ENCODE results near the gene IL13RA1.
"Not testable (repeated sequence)": the region's sequence is repeated elsewhere in the genome, so short reads cannot be mapped to it uniquely, and the experiment has no call there.

Gene IL13RA1

GRCh38 chrX:118726887-118727685, at the start of gene IL13RA1:
TSS of gene IL13RA1 (plus strand) at chrX:118727606. CDS start at chrX:118727639, 33 bp downstream.
- H3K4me3 ChIP-seq (ENCODE audit: low read length) = peak within 1 kb of the TSS; percentile 45

GRCh38 chrX:118679290-118679689, 48.1 kb upstream of the IL13RA1 start:
- no peak overlapping the region for H3K4me3 ChIP-seq (ENCODE audit: low read length)
- H3K4me1 ChIP-seq (ENCODE audit: insufficient read depth, low read length) = no peaks in the 10 kb centered on the region
- no peaks in the 10 kb centered on the region for H3K27me3 ChIP-seq (ENCODE audit: insufficient read depth, low read length)
- no peaks in the 10 kb centered on the region for H3K9me3 ChIP-seq (ENCODE audit: low read length)
- no peaks in the 10 kb centered on the region for H3K36me3 ChIP-seq (ENCODE audit: insufficient read depth, low read length)
- H2AFZ ChIP-seq (ENCODE audit: low read depth, low read length) = no peak overlapping the region

More at GRCh38 chrX:118726887-118727685, at the start of gene IL13RA1:
- Histone ChIP-seq H3K9me3 (ENCODE audit: low read length) (no peaks in the 10 kb centered on the region), H3K4me1 (ENCODE audit: insufficient read depth, low read length) (no peaks in the 10 kb centered on the region), H3K36me3 (ENCODE audit: insufficient read depth, low read length) (no peaks in the 10 kb centered on the region), H2AFZ (ENCODE audit: low read depth, low read length) (peak within 1 kb of the TSS; percentile 59), H3K27me3 (ENCODE audit: insufficient read depth, low read length) (no peaks in the 10 kb centered on the region)

GRCh38 chrX:118682258-118683014, 45.0 kb upstream of the IL13RA1 start:
- H3K27me3 ChIP-seq (ENCODE audit: insufficient read depth, low read length) = no peaks in the 10 kb centered on the region
- H3K4me3 ChIP-seq (ENCODE audit: low read length) = no peak overlapping the region
- no peaks in the 10 kb centered on the region for H3K9me3 ChIP-seq (ENCODE audit: low read length)
- no peaks in the 10 kb centered on the region for H3K4me1 ChIP-seq (ENCODE audit: insufficient read depth, low read length)
- H3K36me3 ChIP-seq (ENCODE audit: insufficient read depth, low read length) = peaks cover 2% of the 10 kb centered on the region
- H2AFZ ChIP-seq (ENCODE audit: low read depth, low read length) = no peak overlapping the region

DNA sequence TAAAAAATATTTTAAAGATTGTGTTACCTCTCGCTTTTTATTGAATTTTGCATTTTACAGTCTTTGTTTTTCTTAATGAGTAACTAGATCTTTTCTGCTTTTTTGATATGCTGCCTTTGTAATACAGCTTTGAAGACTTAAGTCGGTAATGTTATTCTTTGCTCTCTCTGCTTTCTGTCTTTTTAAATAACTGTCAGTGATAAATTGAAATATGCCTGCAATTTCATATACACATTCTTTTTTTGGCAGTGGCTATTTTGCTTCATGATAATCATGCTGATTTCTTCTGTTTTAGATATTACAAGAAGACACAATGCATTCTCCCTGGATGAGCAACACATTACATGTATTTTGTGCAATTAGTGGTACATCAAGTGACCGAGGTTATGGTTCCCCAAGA, 42.0 kb upstream of the IL13RA1 start:
- Histone ChIP-seq H3K4me1 (ENCODE audit: insufficient read depth, low read length) (no peaks in the 10 kb centered on the region), H3K9me3 (ENCODE audit: low read length) (no peaks in the 10 kb centered on the region), H3K4me3 (ENCODE audit: low read length) (no peak overlapping the region), H2AFZ (ENCODE audit: low read depth, low read length) (no peak overlapping the region), H3K27me3 (ENCODE audit: insufficient read depth, low read length) (no peaks in the 10 kb centered on the region), H3K36me3 (ENCODE audit: insufficient read depth, low read length) (peaks cover 2% of the 10 kb centered on the region)

DNA sequence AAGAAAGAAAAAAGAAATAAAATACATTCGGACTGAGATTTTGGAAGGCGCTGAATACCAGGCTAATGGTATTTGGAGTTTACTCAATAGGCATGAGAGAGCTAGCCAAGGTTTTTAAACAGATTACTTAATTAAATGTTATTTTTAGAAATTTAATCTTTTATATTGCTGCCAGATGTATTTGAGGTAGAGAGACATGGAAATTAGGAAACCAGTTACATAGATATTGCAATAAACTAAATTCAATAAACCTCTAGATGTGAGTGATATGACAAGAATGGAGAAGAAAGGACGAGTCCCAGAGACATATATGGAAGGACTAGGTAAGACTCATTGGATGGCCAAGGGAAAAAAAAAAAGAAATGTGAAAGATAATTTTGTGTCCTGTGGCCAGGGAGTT, 38.5 kb upstream of the IL13RA1 start:
- H3K4me3 ChIP-seq (ENCODE audit: low read length) = no peak overlapping the region
- peaks cover 2% of the 10 kb centered on the region for H3K36me3 ChIP-seq (ENCODE audit: insufficient read depth, low read length)
- H2AFZ ChIP-seq (ENCODE audit: low read depth, low read length) = no peak overlapping the region
- H3K9me3 ChIP-seq (ENCODE audit: low read length) = no peaks in the 10 kb centered on the region
- no peaks in the 10 kb centered on the region for H3K27me3 ChIP-seq (ENCODE audit: insufficient read depth, low read length)
- no peaks in the 10 kb centered on the region for H3K4me1 ChIP-seq (ENCODE audit: insufficient read depth, low read length)

- H3K36me3 ChIP-seq (ENCODE audit: insufficient read depth, low read length) = no peaks in the 10 kb centered on the region
- H3K9me3 ChIP-seq (ENCODE audit: low read length) = no peaks in the 10 kb centered on the region
- no peaks in the 10 kb centered on the region for H3K27me3 ChIP-seq (ENCODE audit: insufficient read depth, low read length)
- no peak overlapping the region for H2AFZ ChIP-seq (ENCODE audit: low read depth, low read length)
- H3K4me3 ChIP-seq (ENCODE audit: low read length) = no peak overlapping the region
- H3K4me1 ChIP-seq (ENCODE audit: insufficient read depth, low read length) = no peaks in the 10 kb centered on the region
These were observed 33.6 kb upstream of the IL13RA1 start for GRCh38 chrX:118693843-118694242.

DNA sequence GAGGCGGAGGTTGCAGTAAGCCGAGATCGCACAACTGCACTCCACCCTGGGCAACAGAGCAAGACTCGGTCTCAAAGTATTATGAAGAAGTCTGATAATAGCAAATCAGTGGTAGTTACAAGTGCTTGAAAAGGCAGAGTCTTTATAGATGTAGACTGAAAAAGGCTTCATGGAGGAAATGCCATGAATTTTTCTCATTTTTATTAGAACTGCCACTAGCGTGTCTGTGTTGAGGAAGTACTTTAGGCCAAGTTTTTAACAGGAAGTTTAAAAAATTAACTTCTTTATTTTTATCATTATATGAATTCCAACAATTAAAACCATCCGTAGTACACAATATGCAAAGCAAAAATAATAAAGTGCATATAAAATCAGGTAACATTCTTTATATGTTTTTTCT, 32.8 kb upstream of the IL13RA1 start:
- no peaks in the 10 kb centered on the region for H3K9me3 ChIP-seq (ENCODE audit: low read length)
- no peak overlapping the region for H3K4me3 ChIP-seq (ENCODE audit: low read length)
- no peaks in the 10 kb centered on the region for H3K36me3 ChIP-seq (ENCODE audit: insufficient read depth, low read length)
- no peaks in the 10 kb centered on the region for H3K27me3 ChIP-seq (ENCODE audit: insufficient read depth, low read length)
- no peaks in the 10 kb centered on the region for H3K4me1 ChIP-seq (ENCODE audit: insufficient read depth, low read length)
- no peak overlapping the region for H2AFZ ChIP-seq (ENCODE audit: low read depth, low read length)

- Histone ChIP-seq H3K4me1 (ENCODE audit: insufficient read depth, low read length) (no peaks in the 10 kb centered on the region), H3K27me3 (ENCODE audit: insufficient read depth, low read length) (no peaks in the 10 kb centered on the region), H2AFZ (ENCODE audit: low read depth, low read length) (no peak overlapping the region), H3K36me3 (ENCODE audit: insufficient read depth, low read length) (no peaks in the 10 kb centered on the region), H3K4me3 (ENCODE audit: low read length) (no peak overlapping the region), H3K9me3 (ENCODE audit: low read length) (no peaks in the 10 kb centered on the region)
These were observed 28.8 kb upstream of the IL13RA1 start for GRCh38 chrX:118698516-118699170.

DNA sequence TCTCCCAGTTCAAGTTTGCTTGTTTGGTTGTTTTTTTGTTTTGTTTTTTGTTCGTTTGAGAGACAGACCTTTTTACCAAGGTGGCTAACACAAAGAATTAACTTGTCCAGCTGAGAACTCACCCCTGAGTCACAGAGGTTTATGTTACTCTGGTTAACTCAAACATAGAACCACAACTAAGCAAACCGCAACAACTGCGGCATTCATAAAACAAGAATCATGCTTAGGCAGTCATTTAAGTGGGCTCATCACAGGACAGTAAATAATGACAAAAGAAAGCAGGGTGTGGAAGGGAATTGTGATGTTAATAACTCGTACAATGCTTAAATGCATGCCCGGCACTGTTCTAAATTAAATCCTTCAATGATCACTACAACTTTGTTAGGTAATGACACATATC, 24.7 kb upstream of the IL13RA1 start:
- no peak overlapping the region for H3K4me3 ChIP-seq (ENCODE audit: low read length)
- no peaks in the 10 kb centered on the region for H3K27me3 ChIP-seq (ENCODE audit: insufficient read depth, low read length)
- H3K36me3 ChIP-seq (ENCODE audit: insufficient read depth, low read length) = no peaks in the 10 kb centered on the region
- H2AFZ ChIP-seq (ENCODE audit: low read depth, low read length) = no peak overlapping the region
- H3K9me3 ChIP-seq (ENCODE audit: low read length) = no peaks in the 10 kb centered on the region
- H3K4me1 ChIP-seq (ENCODE audit: insufficient read depth, low read length) = no peaks in the 10 kb centered on the region

DNA sequence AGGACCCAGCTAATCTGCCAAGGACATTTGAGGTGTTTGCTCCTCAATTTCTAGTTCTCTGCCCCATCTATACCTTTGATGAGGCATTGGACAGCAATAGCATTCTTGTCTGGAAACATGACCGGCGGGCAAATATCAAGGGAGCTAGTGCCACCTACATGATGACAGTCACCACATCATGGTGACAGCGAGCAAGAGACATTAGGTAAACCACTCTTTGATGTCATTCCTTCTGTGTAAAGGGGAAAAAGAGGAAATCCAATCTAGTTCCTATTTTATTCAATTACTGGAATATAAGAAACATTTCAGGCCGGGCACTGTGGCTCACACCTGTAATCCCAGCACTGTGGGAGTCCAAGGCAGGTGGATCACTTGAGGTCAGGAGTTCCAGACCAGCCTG, 20.7 kb upstream of the IL13RA1 start:
- no peaks in the 10 kb centered on the region for H3K27me3 ChIP-seq (ENCODE audit: insufficient read depth, low read length)
- no peaks in the 10 kb centered on the region for H3K9me3 ChIP-seq (ENCODE audit: low read length)
- H3K4me1 ChIP-seq (ENCODE audit: insufficient read depth, low read length) = no peaks in the 10 kb centered on the region
- no peak overlapping the region for H3K4me3 ChIP-seq (ENCODE audit: low read length)
- H2AFZ ChIP-seq (ENCODE audit: low read depth, low read length) = no peak overlapping the region
- no peaks in the 10 kb centered on the region for H3K36me3 ChIP-seq (ENCODE audit: insufficient read depth, low read length)

DNA sequence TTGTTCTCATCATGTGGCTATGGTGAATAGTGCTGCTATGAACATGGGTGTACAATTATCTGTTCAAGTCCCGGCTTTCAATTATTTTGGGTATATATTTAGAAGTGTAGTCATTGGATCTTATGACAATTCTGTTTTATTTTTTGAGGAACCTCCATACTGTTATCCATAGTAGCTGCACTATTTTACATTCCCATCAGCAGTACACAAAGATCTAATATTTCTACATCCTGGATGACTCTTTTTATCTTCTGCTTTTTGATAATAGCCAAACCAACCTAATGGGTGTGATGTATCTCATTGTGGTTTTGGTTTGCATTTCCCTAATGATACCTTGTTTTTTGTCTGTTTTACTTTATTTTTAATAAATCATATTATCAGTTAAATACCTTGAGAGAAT, 12.9 kb upstream of the IL13RA1 start:
- H3K27me3 ChIP-seq (ENCODE audit: insufficient read depth, low read length) = no peaks in the 10 kb centered on the region
- no peak overlapping the region for H2AFZ ChIP-seq (ENCODE audit: low read depth, low read length)
- no peaks in the 10 kb centered on the region for H3K36me3 ChIP-seq (ENCODE audit: insufficient read depth, low read length)
- H3K4me1 ChIP-seq (ENCODE audit: insufficient read depth, low read length) = no peaks in the 10 kb centered on the region
- H3K4me3 ChIP-seq (ENCODE audit: low read length) = no peak overlapping the region
- H3K9me3 ChIP-seq (ENCODE audit: low read length) = no peaks in the 10 kb centered on the region

DNA sequence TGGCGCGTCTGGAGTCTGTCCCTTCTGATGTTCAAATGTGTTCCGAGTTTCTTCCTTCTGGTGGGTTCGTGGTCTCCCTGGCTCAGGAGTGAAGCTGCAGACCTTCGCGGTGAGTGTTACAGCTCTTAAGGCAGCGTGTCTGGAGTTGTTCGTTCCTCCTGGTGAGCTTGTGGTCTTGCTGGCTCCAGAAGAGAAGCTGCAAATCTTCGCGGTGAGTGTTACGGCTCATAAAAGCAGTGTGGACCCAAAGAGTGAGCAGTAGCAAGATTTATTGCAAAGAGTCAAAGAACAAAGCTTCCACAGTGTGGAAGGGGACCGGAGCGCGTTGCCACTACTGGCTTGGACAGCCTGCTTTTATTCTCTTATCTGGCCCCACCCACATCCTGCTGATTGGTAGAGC, 11.5 kb upstream of the IL13RA1 start:
- not testable (repeated sequence) for H3K4me3 ChIP-seq (ENCODE audit: low read length); H3K9me3 ChIP-seq (ENCODE audit: low read length); H3K36me3 ChIP-seq (ENCODE audit: insufficient read depth, low read length); H3K4me1 ChIP-seq (ENCODE audit: insufficient read depth, low read length); H2AFZ ChIP-seq (ENCODE audit: low read depth, low read length); H3K27me3 ChIP-seq (ENCODE audit: insufficient read depth, low read length)

DNA sequence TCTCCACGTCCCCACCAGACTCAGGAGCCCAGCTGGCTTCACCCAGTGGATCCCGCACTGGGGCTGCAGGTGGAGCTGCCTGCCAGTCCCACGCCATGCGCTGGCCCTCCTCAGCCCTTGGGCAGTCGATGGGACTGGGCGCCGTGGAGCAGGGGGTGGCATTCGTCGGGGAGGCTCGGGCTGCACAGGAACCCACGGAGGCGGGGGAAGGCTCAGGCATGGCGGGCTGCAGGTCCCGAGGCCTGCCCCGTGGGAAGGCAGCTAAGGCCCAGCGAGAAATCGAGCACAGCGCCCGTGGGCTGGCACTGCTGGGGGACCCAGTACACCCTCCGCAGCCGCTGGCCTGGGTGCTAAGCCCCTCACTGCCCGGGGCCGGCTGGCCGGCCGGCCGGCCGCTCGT, 10.6 kb upstream of the IL13RA1 start:
- H3K27me3 ChIP-seq (ENCODE audit: insufficient read depth, low read length); H3K4me1 ChIP-seq (ENCODE audit: insufficient read depth, low read length); H3K9me3 ChIP-seq (ENCODE audit: low read length); H3K36me3 ChIP-seq (ENCODE audit: insufficient read depth, low read length); H3K4me3 ChIP-seq (ENCODE audit: low read length); H2AFZ ChIP-seq (ENCODE audit: low read depth, low read length): not testable (repeated sequence)
